ENCODE data around the gene TP53RK.

GRCh38 chr20:46638898-46639274 is 50.4 kb downstream of the TP53RK start:
- TF ChIP-seq BACH2 (CRISPR knock-in tag; IDR thresholded peaks at IDR 0.05; ENCODE audit: borderline replicate concordance) (no peak), OSR1 (CRISPR knock-in tag; IDR thresholded peaks at IDR 0.05) (no peak), PPARA (CRISPR knock-in tag; IDR thresholded peaks at IDR 0.05; ENCODE audit: borderline replicate concordance) (no peak)
